Measurements from ENCODE around the gene CBFA2T2.
A peak's percentile ranks its signal among the peaks of the same experiment; 100 is the strongest.
"Not testable (repeated sequence)": the region's sequence is repeated elsewhere in the genome, so short reads cannot be mapped to it uniquely, and the experiment has no call there.

CBFA2T2 gene

GRCh38 chr20:33470457-33470856, 19.4 kb upstream of the CBFA2T2 start:
- DNase-seq (ENCODE audit: low read depth, low spot score): no peak
- no peak overlapping the region for H3K27ac ChIP-seq

- no peak for DNase-seq (ENCODE audit: low read depth, low spot score)
- no peak overlapping the region for H3K27ac ChIP-seq
Measured at GRCh38 chr20:33470866-33471265, 19.0 kb upstream of the CBFA2T2 start.

- no peak overlapping the region for H3K27ac ChIP-seq
- DNase-seq (ENCODE audit: low read depth, low spot score): no peak
Measured at GRCh38 chr20:33472868-33473435, 16.9 kb upstream of the CBFA2T2 start.

GRCh38 chr20:33474097-33474873, 15.6 kb upstream of the CBFA2T2 start:
- no peak overlapping the region for H3K27ac ChIP-seq
- DNase-seq (ENCODE audit: low read depth, low spot score): no peak

- no peak overlapping the region for H3K27ac ChIP-seq
- DNase-seq (ENCODE audit: low read depth, low spot score): no peak
Measured at GRCh38 chr20:33474963-33475362, 14.9 kb upstream of the CBFA2T2 start.

GRCh38 chr20:33475381-33476152, 14.3 kb upstream of the CBFA2T2 start:
- no peak for DNase-seq (ENCODE audit: low read depth, low spot score)
- no peak overlapping the region for H3K27ac ChIP-seq

GRCh38 chr20:33477386-33478234, 12.3 kb upstream of the CBFA2T2 start:
- DNase-seq (ENCODE audit: low read depth, low spot score): no peak
- no peak overlapping the region for H3K27ac ChIP-seq

GRCh38 chr20:33480048-33480447, 9.8 kb upstream of the CBFA2T2 start:
- DNase-seq (ENCODE audit: low read depth, low spot score): no peak
- no peak overlapping the region for H3K27ac ChIP-seq

GRCh38 chr20:33481431-33481941, 8.4 kb upstream of the CBFA2T2 start:
- H3K27ac ChIP-seq: no peak overlapping the region
- DNase-seq (ENCODE audit: low read depth, low spot score): no peak

GRCh38 chr20:33482581-33482980, 7.3 kb upstream of the CBFA2T2 start:
- no peak overlapping the region for H3K27ac ChIP-seq
- DNase-seq (ENCODE audit: low read depth, low spot score): no peak

GRCh38 chr20:33483186-33483585, 6.7 kb upstream of the CBFA2T2 start:
- not testable (repeated sequence) for DNase-seq (ENCODE audit: low read depth, low spot score); H3K27ac ChIP-seq

GRCh38 chr20:33488201-33488600, 1.7 kb upstream of the CBFA2T2 start:
- no peak for DNase-seq (ENCODE audit: low read depth, low spot score)
- H3K27ac ChIP-seq: no peak overlapping the region

GRCh38 chr20:33488661-33489494, 1.0 kb upstream of the CBFA2T2 start:
- H3K27ac ChIP-seq: peak overlapping the region; percentile 82
- not testable (repeated sequence) for DNase-seq (ENCODE audit: low read depth, low spot score)

- peak overlapping the region; percentile 82 for H3K27ac ChIP-seq
- DNase-seq (ENCODE audit: low read depth, low spot score): peak; percentile 76
Measured at GRCh38 chr20:33489495-33490022, 337 bp upstream of the CBFA2T2 start.

GRCh38 chr20:33490934-33491656, 1.2 kb downstream of the CBFA2T2 start:
- no peak for DNase-seq (ENCODE audit: low read depth, low spot score)
- H3K27ac ChIP-seq: no peak overlapping the region

- no peak for DNase-seq (ENCODE audit: low read depth, low spot score)
- no peak overlapping the region for H3K27ac ChIP-seq
Measured at GRCh38 chr20:33493076-33493766, 3.3 kb downstream of the CBFA2T2 start.

- H3K27ac ChIP-seq; DNase-seq (ENCODE audit: low read depth, low spot score): not testable (repeated sequence)
Measured at GRCh38 chr20:33496776-33497175, 6.9 kb downstream of the CBFA2T2 start.

GRCh38 chr20:33499355-33499754, 9.5 kb downstream of the CBFA2T2 start:
- DNase-seq (ENCODE audit: low read depth, low spot score): no peak
- no peak overlapping the region for H3K27ac ChIP-seq

Measured in epithelial cell of prostate (primary cell).